HG02938 (cell line): ENCODE data around the gene CCDC12.
A peak's percentile ranks its signal among the peaks of the same experiment; 100 is the strongest.
"Not testable (repeated sequence)": the region's sequence is repeated elsewhere in the genome, so short reads cannot be mapped to it uniquely, and the experiment has no call there.

Source experiments
- ATAC-seq: cut with Tn5 transposase; IDR thresholded peaks from one replicate; pipeline ENCODE4 v1.9.1; 2021; ENCODE audit warnings: mild to moderate bottlenecking, moderate library complexity; ENCODE audit not compliant: unreplicated experiment

CCDC12 gene

DNA sequence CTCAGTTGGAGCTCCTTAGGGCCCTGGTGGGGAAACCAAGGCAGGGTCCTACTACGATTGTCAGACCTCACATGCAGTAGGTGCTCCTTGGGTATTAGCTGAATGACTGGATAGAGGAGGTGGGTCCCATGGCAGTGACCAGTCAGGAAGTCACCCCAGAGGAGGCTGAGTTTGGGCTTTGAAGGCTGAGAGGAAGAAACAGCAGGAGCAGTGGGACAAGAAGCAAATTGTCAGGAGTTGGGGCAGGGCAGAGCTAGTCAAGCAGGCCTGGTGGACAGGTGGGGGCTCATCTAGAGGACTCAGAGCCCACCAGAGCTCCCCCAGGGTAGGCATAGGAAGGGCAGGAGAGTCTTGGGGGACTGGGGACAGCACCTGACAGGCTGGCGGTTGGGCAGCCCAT, 6.0 kb upstream of the CCDC12 start:
- ATAC-seq = no peak

DNA sequence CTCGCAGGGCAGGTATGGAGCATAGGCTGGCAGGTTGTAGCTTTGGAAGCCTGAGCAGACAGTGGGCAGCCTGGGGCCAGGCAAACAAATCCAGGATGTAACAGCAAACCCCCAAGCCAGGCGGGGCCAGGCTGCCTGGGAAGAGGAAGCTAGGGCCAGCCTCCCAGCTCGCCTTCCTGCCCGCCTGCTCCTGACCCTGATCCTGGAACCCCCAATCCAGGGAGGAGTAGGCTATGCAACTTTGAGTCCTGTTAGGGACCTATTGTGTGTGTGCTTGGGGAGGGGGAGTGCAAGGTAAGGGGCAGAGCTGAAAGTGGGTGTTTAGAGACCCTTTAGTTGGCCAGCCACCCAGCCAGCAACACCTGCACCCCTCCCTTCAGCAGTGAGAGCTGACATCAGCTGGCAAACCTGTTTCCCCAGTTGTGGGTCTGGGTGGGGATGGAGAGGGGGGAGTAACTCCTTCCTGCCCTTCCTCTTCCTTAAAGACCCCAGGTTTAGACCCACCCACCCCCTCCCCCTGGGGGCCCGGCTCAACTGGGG, 5.5 kb upstream of the CCDC12 start:
- ATAC-seq = no peak

DNA sequence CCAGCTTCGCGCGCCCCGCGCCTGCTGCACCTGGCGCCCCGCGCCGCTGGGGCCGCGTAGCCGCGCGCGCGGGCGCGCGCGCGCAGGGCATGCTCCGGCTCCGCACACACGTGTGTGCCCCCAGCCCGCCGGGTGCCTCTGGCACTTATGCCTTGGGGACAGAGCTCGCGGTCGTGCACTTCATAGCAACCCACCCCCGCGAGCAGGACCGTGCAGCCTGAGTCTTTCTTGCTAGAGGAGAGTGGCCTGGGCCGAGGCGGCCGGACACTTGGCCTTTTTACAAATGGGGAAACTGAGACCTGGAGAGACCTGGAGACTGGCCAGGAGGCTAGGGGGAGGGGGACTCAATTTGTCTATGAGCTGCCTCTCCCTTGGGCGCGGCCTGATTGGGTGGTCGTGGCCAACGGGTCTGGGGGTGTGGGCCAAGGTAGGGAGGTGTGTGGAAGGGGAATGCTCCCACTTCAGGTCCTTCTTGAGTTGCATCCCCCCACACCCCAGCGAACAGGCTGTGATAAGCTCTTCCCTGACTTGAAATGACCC, 3.5 kb upstream of the CCDC12 start:
- peak; percentile 6 for ATAC-seq

DNA sequence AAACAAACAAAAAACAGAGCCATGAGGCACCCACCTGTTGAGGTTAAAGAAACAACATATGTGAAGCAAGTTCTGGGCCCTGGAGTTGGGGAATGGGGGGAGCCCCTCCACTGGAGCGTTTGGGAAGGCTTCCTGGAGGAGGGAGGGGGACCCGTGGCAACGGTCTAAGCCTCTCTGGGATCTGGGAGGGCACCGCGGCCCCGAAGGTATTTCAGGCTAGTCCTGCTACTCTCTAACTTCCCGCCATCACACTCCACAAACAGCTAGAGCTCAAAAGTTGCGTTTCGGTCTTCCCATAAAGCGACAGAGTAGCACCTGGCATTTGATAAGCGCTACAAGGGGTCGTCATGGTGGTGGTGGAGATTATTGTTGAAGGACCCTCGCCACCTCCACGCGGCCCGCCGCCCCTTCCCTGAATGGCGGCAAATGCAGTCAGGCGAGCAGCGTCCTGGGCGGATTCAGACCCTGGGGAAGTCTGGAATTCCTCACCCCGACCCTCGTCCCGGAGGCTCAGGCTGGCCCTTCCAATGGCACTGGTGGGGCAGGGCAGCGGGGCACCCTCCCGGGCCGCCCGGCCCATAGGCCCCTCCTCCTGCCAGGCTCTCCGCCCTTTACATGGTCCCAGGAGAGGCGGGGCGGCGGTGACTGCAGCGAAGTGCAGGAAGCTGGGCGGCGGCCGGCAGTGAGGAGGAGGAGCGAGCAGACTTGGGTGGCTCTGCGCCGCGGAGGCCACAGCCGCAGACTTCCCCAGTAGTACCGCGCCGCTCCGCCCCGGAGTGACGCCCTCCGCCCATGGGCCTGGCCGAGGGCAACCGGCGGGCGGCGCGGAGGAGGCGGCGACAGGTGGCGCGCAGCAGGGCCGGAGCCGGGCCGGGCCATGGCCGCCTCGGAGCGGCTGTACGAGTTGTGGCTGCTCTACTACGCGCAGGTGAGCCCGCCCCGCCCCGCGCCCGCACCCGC, 2.7 kb upstream of the CCDC12 start, which contains the start of gene NBEAL2:
Gene NBEAL2, plus strand, starts transcription at position 682 of the 960 bp plus-strand sequence. Its CDS starts 196 bp downstream, at position 878.
- ATAC-seq = peak; percentile 63

DNA sequence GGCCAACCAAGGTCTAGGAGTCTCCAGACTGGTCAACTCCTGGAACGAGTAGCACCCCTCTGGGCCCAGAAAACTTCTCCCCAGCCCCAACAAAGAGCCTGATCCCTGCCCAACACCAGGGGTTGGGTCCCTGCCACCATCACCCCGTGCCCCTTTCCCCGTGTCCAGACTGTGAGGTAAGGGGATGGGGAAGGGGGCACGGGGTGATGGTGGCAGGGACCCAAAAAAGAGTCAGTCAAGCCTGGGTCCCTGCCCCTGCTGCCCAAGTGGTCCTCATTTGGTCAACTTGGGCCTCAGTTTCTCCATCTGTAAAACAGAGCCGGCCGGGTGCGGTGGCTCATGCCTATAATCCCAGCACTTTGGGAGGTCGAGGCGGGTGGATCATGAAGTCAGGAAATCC, 1.8 kb upstream of the CCDC12 start:
- ATAC-seq = no peak

DNA sequence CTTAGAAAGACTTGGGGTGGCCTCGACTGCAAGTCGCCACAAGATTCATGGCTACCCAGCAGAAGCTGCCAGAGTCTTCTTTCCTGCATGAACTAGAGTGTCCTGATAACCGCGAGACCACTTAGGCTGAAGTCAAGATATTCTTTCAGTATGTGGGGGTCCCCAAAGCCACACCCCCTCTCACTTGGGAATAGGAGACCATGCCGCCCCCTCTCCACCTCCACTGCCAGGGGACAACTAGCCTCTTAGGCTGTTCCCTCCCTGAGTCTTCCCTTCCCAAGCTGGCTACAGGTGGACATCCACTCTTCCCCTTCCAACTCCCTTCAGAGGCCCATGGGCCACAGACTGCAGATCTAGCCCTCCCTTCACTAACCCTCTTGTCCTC, 1.3 kb upstream of the CCDC12 start:
- ATAC-seq = no peak

DNA sequence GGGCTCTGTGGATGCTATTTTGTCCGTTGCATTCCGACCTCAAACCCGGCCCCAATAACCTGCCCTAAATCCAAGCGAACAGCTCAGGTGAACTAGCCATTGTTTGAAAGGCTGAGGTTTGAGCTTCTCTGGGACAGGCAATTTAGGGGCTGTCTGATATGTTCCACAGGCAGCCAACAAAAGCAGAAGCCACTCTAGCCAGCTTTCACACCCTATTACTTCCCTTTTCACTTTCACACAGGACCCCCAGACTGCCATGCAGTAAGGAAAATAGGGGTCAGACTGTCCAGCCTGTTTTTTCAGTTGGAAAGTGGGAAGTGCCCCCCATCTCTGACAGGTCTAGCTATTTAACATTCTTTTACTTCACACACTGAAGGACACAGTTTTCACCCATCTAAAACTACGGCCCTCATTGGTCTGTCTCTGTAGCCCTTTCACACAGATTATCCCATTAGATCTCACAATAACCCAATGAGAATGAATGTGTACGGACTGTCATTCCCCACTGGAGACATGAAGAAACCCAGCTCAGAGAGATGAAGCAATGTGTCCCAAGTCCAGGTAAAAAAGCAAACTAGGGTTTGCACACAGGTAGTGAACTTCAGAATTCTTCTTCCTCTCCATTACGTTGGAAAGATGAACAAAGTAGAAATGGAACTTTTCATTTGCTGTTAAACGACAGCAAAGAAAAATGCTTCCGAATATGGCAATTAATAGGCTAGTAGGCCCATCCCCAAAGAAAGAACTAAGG, 1.9 kb downstream of the CCDC12 start:
- no peak for ATAC-seq

DNA sequence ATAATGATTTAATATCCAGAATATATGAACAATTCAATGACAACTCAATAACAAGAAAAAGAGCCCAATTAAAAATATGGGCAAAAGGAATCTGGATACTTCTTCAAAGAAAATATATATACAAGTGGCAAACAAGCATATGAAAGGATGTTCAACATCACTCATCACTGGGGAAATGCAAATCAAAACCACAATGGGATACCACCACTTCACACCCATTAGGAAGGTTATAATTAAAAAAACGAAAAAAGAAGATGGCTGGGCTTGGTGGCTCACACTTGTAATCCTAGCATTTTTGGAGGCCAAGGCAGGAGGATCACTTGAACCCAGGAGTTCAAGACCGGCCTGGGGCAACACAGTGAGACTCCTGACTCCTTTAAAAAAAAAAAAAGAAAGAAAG, 4.1 kb downstream of the CCDC12 start:
- ATAC-seq = no peak

DNA sequence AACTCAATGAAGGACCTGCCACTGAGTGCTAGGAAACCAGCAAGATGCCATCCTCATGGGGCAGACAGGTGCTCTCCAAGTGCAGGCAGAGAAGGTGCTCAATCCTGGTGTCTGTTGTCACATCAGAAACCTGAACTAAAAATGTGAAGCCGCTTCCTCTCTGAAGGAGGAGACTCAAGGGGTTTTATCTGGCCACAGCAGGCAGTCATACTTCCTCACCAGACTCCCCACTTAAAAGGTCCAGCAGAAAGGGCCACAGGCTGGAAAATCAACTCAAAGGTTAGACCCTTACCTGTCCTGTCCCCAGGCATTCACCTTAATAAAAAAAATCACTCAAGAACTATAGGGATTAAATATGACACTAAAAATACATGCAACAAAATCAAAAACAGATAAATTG, 4.8 kb downstream of the CCDC12 start:
- ATAC-seq = no peak

DNA sequence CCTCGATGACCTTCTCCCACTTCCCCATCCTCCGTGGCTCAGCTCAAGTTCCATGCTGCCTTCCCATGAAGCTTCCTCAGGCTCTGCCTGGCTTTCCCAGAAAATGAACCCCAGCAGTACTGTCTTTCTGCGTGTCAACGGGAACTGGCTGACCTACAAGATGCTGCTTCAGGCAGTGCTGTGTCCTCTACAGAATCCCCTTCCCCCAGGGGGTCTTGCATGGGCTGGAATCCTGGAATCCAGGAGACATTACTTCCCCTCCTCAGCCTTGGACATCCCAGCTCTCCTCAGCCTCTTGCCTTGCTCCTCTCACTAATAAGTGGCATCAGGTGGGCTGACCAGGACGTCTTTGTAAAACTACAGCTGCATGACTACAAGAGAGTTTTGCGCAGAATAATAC, 5.4 kb downstream of the CCDC12 start:
- no peak for ATAC-seq

DNA sequence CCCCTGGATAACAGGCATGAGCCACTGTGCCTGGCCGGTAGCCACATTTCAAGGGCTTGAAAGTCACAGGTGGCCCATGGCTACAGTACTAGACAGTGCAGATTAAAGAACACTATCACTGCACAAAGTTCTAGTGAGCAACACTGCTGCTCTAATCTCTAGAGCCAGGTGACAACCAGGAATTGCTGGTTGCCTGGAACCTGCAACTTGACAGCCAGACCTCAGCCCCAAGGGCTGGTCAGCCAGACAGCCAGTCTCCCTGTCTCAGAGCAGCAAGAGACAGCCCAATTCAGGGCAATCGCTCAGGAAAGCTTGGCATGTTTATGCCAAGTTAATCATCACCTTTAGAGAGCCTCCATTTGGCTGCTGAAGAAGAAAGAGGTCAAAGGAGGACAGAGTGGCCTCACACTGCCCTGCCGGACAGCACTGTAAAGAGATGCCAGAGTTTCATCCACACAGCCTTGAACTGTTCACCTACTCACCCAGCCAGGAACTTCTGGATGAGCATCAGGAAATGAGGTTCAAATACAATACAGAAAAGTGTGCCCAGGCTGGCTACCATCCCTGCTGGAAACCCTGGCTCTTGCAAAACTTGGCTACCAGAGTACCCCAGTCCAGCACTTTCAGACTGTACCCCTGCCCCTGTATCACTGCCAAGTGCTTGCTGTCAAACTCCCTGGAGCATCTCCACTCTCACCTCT, 6.0 kb downstream of the CCDC12 start:
- ATAC-seq = no peak

DNA sequence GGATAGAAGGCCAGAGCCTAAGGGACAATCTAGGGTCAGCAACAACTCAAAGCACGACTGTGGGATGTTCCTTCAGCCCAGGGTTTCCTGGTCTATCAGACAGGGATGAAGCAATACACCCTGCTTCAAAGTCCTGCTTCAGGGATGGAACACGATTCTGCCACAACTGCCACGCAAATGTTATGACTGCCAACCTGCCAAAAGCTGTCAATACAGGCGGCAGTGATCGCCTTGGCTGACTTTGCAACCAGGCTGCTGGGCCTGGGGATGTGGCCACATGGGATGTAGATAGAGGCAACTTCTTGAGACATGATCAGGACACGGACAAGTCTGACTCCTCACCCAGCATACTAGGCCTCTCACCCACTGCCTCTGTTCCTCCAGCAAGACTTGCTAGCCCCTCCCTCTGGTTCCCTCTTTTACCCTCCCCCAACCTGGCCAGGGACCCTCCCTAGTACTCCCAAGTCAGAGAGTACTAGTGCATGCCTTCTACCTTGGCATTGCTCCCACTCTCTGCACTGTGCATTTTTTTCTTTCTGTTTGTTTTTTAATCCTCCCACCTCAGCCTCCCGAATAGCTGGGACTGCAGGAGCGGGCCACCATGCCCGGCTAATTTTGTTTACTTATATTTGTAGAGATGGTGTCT, 7.6 kb downstream of the CCDC12 start:
- ATAC-seq = no peak

DNA sequence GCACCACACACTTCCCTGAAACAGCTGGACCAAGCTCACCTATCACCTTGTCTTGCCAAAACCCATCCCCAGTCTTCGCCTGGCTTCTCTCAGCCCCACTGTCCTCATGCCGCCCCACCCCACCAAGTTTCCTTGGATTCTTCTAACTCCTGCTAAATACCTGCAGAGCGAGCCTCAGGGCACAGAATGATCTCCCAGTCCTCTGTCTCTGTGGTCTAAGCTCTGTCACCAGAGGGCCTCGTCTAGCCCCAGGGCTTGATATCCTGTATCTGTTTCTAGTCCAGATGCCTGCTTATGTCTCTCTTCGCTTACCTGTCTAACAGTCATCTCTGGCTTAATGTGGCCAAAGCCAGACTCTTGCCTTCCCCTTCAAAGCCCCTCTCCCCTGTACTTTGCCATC, 9.7 kb downstream of the CCDC12 start:
- no peak for ATAC-seq

DNA sequence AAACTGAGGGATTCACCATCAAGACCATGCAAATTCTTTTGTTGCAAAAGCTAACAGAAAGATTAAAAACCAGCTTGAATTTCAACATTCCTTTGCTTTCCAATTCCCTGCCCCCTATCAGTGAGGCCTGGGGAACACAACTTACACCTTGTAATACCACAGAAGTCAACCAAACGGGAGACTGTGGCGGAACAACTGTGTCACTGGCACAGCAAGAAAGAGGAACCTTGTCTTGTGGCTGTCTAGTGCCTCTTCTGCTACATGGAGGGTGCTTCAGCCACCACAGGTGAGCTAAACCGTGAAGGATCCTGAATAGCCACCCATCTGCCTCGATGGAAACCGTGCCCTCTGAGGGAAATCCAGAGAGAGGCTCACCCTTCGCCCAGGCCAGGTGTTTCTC, 11.4 kb downstream of the CCDC12 start:
- ATAC-seq = no peak

DNA sequence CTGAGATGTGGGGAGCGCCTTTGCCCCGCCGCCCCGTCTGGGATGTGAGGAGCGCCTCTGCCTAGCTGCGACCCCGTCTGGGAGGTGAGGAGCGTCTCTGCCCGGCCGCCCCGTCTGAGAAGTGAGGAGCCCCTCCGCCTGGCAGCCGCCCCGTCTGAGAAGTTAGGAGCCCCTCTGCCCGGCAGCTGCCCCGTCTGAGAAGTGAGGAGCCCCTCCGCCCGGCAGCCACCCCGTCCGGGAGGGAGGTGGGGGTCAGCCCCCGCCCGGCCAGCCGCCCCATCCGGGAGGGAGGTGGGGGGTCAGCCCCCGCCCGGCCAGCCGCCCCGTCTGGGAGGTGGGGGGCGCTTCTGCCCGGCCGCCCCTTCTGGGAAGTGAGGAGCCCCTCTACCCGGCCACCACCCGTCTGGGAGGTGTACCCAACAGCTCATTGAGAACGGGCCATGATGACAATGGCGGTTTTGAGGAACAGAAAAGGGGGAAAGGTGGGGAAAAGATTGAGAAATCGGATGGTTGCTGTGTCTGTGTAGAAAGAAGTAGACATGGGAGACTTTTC, 12.4 kb downstream of the CCDC12 start:
- not testable (repeated sequence) for ATAC-seq

DNA sequence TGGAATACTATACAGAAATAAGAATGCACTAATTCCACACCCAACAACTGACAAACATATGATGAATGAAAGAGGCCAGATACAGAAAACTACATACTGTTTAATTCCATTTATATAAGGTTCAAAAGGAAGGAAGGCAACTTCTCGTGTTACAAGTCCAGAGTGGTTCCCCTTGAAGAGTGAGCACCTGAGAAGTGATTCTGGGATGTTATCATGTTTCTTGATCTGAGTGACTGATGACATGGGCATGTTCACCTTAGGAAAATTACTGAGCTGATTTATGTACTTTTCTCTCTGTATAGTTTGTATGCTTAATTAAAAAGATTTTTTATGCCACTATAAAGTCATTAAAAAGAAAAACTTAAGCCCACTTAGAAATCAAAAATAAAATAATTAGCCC, 13.6 kb downstream of the CCDC12 start:
- no peak for ATAC-seq

DNA sequence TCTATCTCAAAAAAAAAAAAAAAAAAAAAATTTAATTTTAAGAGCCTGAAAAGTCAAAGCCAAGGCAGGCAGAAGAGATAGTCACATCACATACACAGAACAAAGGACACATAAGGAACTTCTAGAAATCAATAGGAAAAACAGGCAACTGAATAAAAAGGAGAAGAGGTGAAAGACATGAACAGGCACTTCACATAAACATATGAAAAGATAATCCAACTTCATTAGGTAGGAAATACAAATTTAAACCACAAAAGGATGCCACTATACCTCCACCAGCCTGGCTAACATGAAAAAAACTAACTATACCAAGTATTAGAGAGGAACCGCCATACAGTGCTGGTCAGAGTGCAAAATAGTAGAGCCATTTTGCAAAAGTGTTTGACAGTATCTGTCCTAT, 14.1 kb downstream of the CCDC12 start:
- ATAC-seq = no peak

DNA sequence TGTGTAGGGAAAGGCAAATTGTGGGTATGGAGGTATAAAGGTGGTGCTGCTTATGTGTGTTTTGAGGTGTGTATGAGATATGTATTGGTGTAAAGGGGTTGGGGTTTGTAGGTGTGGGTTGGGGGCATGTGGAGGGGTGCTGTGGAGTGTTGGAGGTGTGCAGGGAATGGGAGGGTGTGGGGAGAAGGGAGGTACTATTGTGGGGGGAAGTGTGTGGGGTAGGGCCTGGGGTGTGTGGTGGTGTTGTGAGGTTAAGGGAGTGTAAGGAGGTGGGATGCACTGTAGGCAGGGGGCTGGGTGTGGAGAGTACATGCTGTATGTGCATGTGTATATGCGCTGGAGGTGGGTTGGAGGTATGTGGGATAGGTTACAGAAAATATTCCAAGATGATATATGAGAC, 15.7 kb downstream of the CCDC12 start:
- no peak for ATAC-seq

DNA sequence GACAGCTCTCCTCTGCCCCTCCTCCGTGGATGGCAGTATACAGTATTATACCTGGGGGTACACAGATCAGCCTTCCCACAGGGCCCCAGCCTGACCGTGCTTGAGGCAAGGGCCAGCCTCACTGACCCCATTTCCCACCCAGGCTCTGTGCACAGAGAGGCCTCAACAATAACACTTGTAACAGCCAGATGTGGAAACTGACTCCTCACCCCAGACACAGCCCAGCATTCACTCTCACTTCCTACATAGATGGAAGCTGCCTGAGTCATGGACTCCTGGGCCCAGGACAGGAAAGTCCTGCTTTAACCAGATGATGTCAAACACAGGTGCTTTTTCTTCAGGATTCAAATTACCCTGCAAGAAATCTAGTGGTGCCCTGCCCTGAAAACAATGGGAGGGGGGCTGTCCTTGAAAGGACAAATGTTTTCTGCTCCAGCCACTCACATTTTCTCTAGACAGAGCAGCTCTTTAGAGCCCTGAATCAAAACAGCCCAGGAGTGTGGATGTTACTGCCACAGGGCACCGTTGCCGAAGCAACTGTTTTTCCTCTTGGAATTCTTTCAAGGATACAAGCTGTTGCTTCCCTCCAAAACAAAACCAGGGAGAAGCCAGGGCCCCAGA, 16.4 kb downstream of the CCDC12 start:
- no peak for ATAC-seq

DNA sequence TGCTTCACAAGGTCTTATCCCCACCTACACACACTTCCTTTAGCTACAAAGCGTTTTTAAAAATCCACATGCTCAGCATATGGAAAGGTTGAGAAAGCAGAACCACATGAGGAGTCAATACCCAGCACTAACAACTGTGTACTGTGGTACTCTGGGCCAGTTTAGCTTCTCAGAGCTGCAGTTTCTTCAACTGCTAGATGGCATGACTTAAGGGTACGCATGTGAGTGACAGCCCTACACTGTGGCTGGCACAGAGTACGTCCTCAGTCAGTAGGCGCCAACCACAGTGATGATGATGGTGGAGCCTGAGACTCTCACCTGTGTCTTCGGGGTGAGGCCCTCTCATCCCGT, 17.4 kb downstream of the CCDC12 start:
- no peak for ATAC-seq
